SW480 (cell line): ENCODE results near the gene ICA1.
"Not testable (repeated sequence)": the region's sequence is repeated elsewhere in the genome, so short reads cannot be mapped to it uniquely, and the experiment has no call there.

ENCODE experiments used
- DNase-seq: peaks from one replicate; pipeline ENCODE4 v3.0.0-alpha.2; 2016; ENCODE audit warnings: low spot score

Gene ICA1

GRCh38 chr7:8094164-8095140, 167.5 kb downstream of the ICA1 start:
- no peak for DNase-seq

- DNase-seq, result no peak
Observed at GRCh38 chr7:8092140-8092539, 169.8 kb downstream of the ICA1 start.

- no peak for DNase-seq
Observed at GRCh38 chr7:8089036-8089780, 172.8 kb downstream of the ICA1 start.

GRCh38 chr7:8086239-8086638, 175.7 kb downstream of the ICA1 start:
- no peak for DNase-seq

GRCh38 chr7:8085420-8085819, 176.5 kb downstream of the ICA1 start:
- no peak for DNase-seq

- no peak for DNase-seq
Observed at GRCh38 chr7:8084836-8085235, 177.1 kb downstream of the ICA1 start.

GRCh38 chr7:8082762-8083161, 179.2 kb downstream of the ICA1 start:
- no peak for DNase-seq

- no peak for DNase-seq
Observed at GRCh38 chr7:8078418-8078817, 183.5 kb downstream of the ICA1 start.

GRCh38 chr7:8070451-8071180, 191.4 kb downstream of the ICA1 start:
- no peak for DNase-seq

GRCh38 chr7:8068892-8069686, 192.9 kb downstream of the ICA1 start:
- no peak for DNase-seq

- no peak for DNase-seq
Observed at GRCh38 chr7:8065356-8065813, 196.6 kb downstream of the ICA1 start.

GRCh38 chr7:8064828-8065227, 197.1 kb downstream of the ICA1 start:
- no peak for DNase-seq

- DNase-seq, result no peak
Observed at GRCh38 chr7:8063706-8064297, 198.2 kb downstream of the ICA1 start.

GRCh38 chr7:8063300-8063699, 198.7 kb downstream of the ICA1 start:
- not testable (repeated sequence) for DNase-seq
